Astrocyte (in vitro differentiated cells and primary cell): ENCODE data around the gene BNIP5. TPM values are rescaled to one million over a fixed set of nuclear protein-coding genes. Genes with fewer than 3 reads are reported as not detected.

Experiments used
- DNase-seq: peaks from one replicate; pipeline ENCODE4 v3.0.0-alpha.2; 2010; ENCODE audit warnings: low read depth
- FAIRE-seq: peaks from 2 replicates; lab custom pipeline; 2011; peaks lifted over from hg19 to GRCh38; lab: Jason Lieb, UNC
- H2AFZ ChIP-seq: 2 replicates; pipeline ENCODE4 v1.6.0; 2012; ENCODE audit warnings: low read depth, low read length, inconsistent platforms
- H3K27ac ChIP-seq: 2 replicates; pipeline ENCODE4 v1.5.1; 2011; ENCODE audit warnings: low read depth, low read length, inconsistent platforms
- H3K27me3 ChIP-seq: 2 replicates; pipeline ENCODE4 v1.6.0; 2011; ENCODE audit warnings: low read length, inconsistent platforms; ENCODE audit not compliant: insufficient read depth
- H3K36me3 ChIP-seq: 2 replicates; pipeline ENCODE4 v1.5.1; 2011; ENCODE audit warnings: low read length, inconsistent platforms; ENCODE audit not compliant: insufficient read depth
- H3K4me1 ChIP-seq: 2 replicates; pipeline ENCODE4 v1.5.1; 2011; ENCODE audit warnings: low read length, inconsistent platforms; ENCODE audit not compliant: insufficient read depth
- H3K4me2 ChIP-seq: 2 replicates; pipeline ENCODE4 v1.6.0; 2012; ENCODE audit warnings: low read length, inconsistent platforms
- H3K4me3 ChIP-seq: 2 replicates; pipeline ENCODE4 v1.5.1; 2011; ENCODE audit warnings: low read depth, mild to moderate bottlenecking, low read length, inconsistent platforms; ENCODE audit not compliant: insufficient read depth
- H3K79me2 ChIP-seq: 2 replicates; pipeline ENCODE4 v1.6.0; 2012; ENCODE audit warnings: mild to moderate bottlenecking, low read length, inconsistent platforms; ENCODE audit not compliant: insufficient read depth
- H3K9ac ChIP-seq: 2 replicates; pipeline ENCODE4 v1.6.0; 2012; ENCODE audit warnings: mild to moderate bottlenecking, low read length, inconsistent platforms
- H3K9me3 ChIP-seq: 2 replicates; pipeline ENCODE4 v1.5.1; 2012; ENCODE audit warnings: low read depth, mild to moderate bottlenecking, low read length, inconsistent platforms; ENCODE audit not compliant: insufficient read depth
- H4K20me1 ChIP-seq: 2 replicates; pipeline ENCODE4 v1.6.0; 2012; ENCODE audit warnings: low read length, inconsistent platforms; ENCODE audit not compliant: insufficient read depth
- H3K27ac Mint-ChIP-seq: one replicate; pipeline ENCODE4 v1.8.0; 2021; ENCODE audit warnings: mild to moderate bottlenecking, mixed read lengths; ENCODE audit not compliant: unreplicated experiment
- H3K27me3 Mint-ChIP-seq: one replicate; pipeline ENCODE4 v1.8.0; 2021; ENCODE audit warnings: low read depth, mixed read lengths; ENCODE audit not compliant: unreplicated experiment
- H3K36me3 Mint-ChIP-seq: one replicate; pipeline ENCODE4 v1.8.0; 2021; ENCODE audit warnings: low read depth, mixed read lengths; ENCODE audit not compliant: unreplicated experiment
- H3K4me1 Mint-ChIP-seq: one replicate; pipeline ENCODE4 v1.8.0; 2021; ENCODE audit warnings: low read depth, mixed read lengths; ENCODE audit not compliant: unreplicated experiment
- H3K4me3 Mint-ChIP-seq: one replicate; pipeline ENCODE4 v1.8.0; 2021; ENCODE audit warnings: mild to moderate bottlenecking, moderate library complexity, mixed read lengths; ENCODE audit not compliant: unreplicated experiment
- H3K9me3 Mint-ChIP-seq: one replicate; pipeline ENCODE4 v1.8.0; 2021; ENCODE audit warnings: mild to moderate bottlenecking, mixed read lengths; ENCODE audit not compliant: unreplicated experiment
- EZH2 ChIP-seq: IDR thresholded peaks from 2 replicates; pipeline ENCODE4 v1.6.1; 2012; ENCODE audit warnings: mild to moderate bottlenecking, low read length, inconsistent platforms; ENCODE audit not compliant: insufficient read depth
- total RNA-seq: library from RNA; stranded (reverse); gene quantifications from 2 replicates; pipeline ENCODE4 v1.2.1, GENCODE V29; 2021
- TF ChIP-seq, protein P1 (sequence below): IDR thresholded peaks from 2 replicates; pipeline ENCODE4 v1.5.1; 2011; ENCODE audit warnings: low read depth, mild to moderate bottlenecking, inconsistent platforms, low read length, moderate library complexity; ENCODE audit not compliant: insufficient read depth

The BNIP5 gene
- total RNA-seq, 1 donor from 2014 or later: not detected

DNA sequence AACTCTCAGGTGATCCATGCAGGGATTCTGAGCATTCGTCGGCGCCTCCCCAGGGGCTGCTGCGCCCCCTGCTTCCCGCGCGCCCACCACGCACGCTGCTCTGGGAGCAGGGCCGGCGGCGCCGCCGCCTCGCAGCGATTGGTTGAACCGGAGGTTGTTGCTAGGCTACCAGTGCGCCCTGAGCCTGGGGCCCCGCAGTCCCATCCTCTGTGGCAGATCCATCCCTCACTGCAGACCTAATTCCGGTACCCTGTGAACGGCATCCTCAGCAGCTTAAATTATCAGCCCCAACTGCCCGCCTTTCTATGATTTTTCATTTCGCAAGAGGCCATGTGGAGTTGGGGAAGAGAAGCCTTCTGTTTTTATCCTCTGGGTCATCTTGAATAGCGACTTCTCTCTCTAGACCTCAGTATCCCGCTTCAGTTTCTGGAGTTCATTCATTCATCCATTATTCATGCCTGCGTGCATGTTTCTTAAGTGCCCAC lies 51.5 kb downstream of the BNIP5 start:
- Histone ChIP-seq H3K4me3 (no peak overlapping the region), H4K20me1 (no peaks in the 10 kb centered on the region), H3K4me2 (no peak overlapping the region), H3K9me3 (no peaks in the 10 kb centered on the region), H3K27me3 (peaks cover 54% of the 10 kb centered on the region), H3K79me2 (no peaks in the 10 kb centered on the region), H3K4me1 (no peaks in the 10 kb centered on the region), H3K9ac (no peak overlapping the region), H2AFZ (no peak overlapping the region), H3K36me3 (no peaks in the 10 kb centered on the region), H3K27ac (no peak overlapping the region)
- no peak overlapping the region for H3K4me3 Mint-ChIP-seq
- H3K9me3 Mint-ChIP-seq: no peaks in the 10 kb centered on the region
- H3K36me3 Mint-ChIP-seq: no peaks in the 10 kb centered on the region
- H3K27ac Mint-ChIP-seq: no peak overlapping the region
- TF ChIP-seq, protein P1, sequence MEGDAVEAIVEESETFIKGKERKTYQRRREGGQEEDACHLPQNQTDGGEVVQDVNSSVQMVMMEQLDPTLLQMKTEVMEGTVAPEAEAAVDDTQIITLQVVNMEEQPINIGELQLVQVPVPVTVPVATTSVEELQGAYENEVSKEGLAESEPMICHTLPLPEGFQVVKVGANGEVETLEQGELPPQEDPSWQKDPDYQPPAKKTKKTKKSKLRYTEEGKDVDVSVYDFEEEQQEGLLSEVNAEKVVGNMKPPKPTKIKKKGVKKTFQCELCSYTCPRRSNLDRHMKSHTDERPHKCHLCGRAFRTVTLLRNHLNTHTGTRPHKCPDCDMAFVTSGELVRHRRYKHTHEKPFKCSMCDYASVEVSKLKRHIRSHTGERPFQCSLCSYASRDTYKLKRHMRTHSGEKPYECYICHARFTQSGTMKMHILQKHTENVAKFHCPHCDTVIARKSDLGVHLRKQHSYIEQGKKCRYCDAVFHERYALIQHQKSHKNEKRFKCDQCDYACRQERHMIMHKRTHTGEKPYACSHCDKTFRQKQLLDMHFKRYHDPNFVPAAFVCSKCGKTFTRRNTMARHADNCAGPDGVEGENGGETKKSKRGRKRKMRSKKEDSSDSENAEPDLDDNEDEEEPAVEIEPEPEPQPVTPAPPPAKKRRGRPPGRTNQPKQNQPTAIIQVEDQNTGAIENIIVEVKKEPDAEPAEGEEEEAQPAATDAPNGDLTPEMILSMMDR: no peak
- TF ChIP-seq EZH2: no peak
- peaks cover 50% of the 10 kb centered on the region for H3K27me3 Mint-ChIP-seq
- H3K4me1 Mint-ChIP-seq: peaks cover 13% of the 10 kb centered on the region
- no peak for DNase-seq
- no peak for FAIRE-seq

DNA sequence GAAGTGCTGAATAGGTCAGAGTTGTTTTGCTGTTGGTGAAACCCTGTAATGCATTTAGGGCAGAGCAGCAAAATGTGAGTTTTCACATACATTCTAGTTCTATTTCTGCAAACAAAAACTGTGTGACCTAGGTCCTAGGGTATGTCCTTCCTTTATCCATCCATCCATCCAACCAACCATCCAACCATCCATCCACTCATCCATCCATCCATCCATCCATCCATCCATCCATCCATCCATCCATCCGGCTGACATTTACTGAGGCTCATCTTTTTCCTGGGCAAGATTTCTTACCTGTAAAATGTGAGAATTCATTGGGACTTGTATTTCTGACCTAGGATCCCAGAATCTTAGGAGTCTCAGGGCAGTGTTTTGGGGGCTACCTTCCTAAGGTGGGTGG lies 52.3 kb downstream of the BNIP5 start:
- Histone ChIP-seq H3K27me3 (peaks cover 55% of the 10 kb centered on the region), H3K79me2 (no peaks in the 10 kb centered on the region), H3K9ac (no peak overlapping the region), H4K20me1 (no peaks in the 10 kb centered on the region), H3K27ac (no peak overlapping the region), H3K4me1 (no peaks in the 10 kb centered on the region), H3K9me3 (no peaks in the 10 kb centered on the region), H2AFZ (no peak overlapping the region), H3K4me3 (no peak overlapping the region), H3K36me3 (no peaks in the 10 kb centered on the region), H3K4me2 (no peak overlapping the region)
- peaks cover 53% of the 10 kb centered on the region for H3K27me3 Mint-ChIP-seq
- no peak overlapping the region for H3K4me3 Mint-ChIP-seq
- H3K9me3 Mint-ChIP-seq: no peaks in the 10 kb centered on the region
- no peak overlapping the region for H3K27ac Mint-ChIP-seq
- TF ChIP-seq, protein P1: no peak
- no peak for TF ChIP-seq EZH2
- peaks cover 7% of the 10 kb centered on the region for H3K4me1 Mint-ChIP-seq
- H3K36me3 Mint-ChIP-seq: no peaks in the 10 kb centered on the region
- DNase-seq (no peak), FAIRE-seq (no peak)

DNA sequence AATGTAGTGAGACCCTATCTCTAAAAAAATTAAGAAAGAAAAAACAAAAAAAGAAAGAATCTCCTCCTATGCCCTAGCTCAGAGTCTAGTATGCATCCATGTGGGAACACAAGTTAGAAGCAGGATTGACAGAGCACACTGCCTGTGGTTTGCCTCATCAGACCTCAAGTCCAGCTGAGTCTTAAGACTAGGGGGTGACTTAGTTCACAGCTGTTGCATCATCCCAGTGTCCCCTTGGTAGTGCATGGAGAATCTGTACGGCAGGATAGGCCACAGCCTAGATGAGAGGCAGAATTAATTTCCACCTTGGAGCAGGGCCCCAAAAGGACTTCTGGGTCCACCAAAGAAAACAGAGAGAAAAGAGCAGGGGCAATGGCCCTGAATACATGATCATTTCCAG lies 53.1 kb downstream of the BNIP5 start:
- Histone ChIP-seq H3K27ac (no peak overlapping the region), H3K4me1 (no peaks in the 10 kb centered on the region), H3K9me3 (no peaks in the 10 kb centered on the region), H3K9ac (no peak overlapping the region), H3K27me3 (peaks cover 62% of the 10 kb centered on the region), H3K79me2 (no peaks in the 10 kb centered on the region), H4K20me1 (no peaks in the 10 kb centered on the region), H3K4me2 (no peak overlapping the region), H3K36me3 (no peaks in the 10 kb centered on the region), H2AFZ (no peak overlapping the region), H3K4me3 (no peak overlapping the region)
- Mint-ChIP-seq H3K36me3 (no peaks in the 10 kb centered on the region), H3K27me3 (peaks cover 59% of the 10 kb centered on the region), H3K4me3 (no peak overlapping the region), H3K4me1 (peaks cover 7% of the 10 kb centered on the region), H3K9me3 (no peaks in the 10 kb centered on the region), H3K27ac (no peak overlapping the region)
- FAIRE-seq (no peak), DNase-seq (no peak)
- TF ChIP-seq, protein P1: no peak
- no peak for TF ChIP-seq EZH2
